ENCODE data around the gene IFNK.
A peak's percentile ranks its signal among the peaks of the same experiment; 100 is the strongest.

Gene IFNK

DNA sequence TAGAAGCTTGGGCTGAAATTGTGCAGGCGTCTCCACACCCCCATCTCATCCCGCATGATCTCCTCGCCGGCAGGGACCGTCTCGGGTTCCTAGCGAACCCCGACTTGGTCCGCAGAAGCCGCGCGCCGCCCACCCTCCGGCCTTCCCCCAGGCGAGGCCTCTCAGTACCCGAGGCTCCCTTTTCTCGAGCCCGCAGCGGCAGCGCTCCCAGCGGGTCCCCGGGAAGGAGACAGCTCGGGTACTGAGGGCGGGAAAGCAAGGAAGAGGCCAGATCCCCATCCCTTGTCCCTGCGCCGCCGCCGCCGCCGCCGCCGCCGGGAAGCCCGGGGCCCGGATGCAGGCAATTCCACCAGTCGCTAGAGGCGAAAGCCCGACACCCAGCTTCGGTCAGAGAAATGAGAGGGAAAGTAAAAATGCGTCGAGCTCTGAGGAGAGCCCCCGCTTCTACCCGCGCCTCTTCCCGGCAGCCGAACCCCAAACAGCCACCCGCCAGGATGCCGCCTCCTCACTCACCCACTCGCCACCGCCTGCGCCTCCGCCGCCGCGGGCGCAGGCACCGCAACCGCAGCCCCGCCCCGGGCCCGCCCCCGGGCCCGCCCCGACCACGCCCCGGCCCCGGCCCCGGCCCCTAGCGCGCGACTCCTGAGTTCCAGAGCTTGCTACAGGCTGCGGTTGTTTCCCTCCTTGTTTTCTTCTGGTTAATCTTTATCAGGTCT, 49.0 kb downstream of the IFNK start, which contains the start of gene C9orf72:
Gene C9orf72, minus strand, starts transcription at position 564 of the 716 bp plus-strand sequence. CDS start 6,361 bp downstream, outside the sequence.
- peak; percentile 65 to 79 for DNase-seq (ENCODE audit: low read depth in 2 of 2, low spot score in 1 of 2)

DNA sequence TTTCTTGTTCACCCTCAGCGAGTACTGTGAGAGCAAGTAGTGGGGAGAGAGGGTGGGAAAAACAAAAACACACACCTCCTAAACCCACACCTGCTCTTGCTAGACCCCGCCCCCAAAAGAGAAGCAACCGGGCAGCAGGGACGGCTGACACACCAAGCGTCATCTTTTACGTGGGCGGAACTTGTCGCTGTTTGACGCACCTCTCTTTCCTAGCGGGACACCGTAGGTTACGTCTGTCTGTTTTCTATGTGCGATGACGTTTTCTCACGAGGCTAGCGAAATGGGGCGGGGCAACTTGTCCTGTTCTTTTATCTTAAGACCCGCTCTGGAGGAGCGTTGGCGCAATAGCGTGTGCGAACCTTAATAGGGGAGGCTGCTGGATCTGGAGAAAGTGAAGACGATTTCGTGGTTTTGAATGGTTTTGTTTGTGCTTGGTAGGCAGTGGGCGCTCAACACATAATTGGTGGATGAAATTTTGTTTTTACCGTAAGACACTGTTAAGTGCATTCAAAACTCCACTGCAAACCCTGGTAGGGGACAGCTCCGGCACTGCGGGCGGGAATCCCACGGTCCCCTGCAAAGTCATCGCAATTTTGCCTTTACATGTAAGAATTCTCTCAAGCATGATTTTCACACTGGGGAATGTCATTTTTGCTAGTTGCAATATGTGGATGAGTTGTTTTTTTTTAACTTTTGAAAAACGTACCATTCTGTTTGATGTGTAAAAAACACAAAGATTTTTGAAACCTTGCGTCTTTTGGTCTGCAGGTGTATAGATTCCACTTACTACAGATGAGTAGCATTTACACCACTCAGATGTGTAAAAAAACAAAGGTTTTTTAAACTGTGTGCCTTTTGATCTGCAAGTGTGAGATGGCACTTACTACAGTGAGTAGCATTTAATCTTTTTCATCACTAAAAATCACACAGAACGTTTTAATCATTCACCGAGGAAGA, 49.8 kb downstream of the IFNK start:
- peak; percentile 83 to 92 for DNase-seq (ENCODE audit: low read depth in 2 of 2, low spot score in 1 of 2)

Measured in stimulated activated CD8-positive, alpha-beta memory T cell treated with anti-CD3 and anti-CD28 coated beads, Interleukin-4, amount 100 ng/mL, for 1 hour (primary cell).